Gastroesophageal sphincter (tissue), 4 donors: ENCODE results near the gene AP3S2. TPM values are rescaled to one million over a fixed set of nuclear protein-coding genes. Genes with fewer than 3 reads are reported as not detected.

Experiments
- ATAC-seq: fragments of 150-250 bp; one replicate; pipeline ENCODE4 v1.9.1; 2016; ENCODE audit warnings: mild to moderate bottlenecking, moderate library complexity
- H3K27ac ChIP-seq, 4 donors: fragments of 200-600 bp; sonication (generic) in 3 of 4; 1 replicate in 3 of 4; 2 replicates in 1 of 4; pipeline ENCODE4 v1.5.1; 2016 to 2019
- H3K27me3 ChIP-seq: fragments of 200-600 bp; sonication (generic); one replicate; pipeline ENCODE4 v1.5.1; 2019
- H3K36me3 ChIP-seq, 2 donors: fragments of 200-600 bp; sonication (generic); one replicate each; pipeline ENCODE4 v1.5.1; 2019; ENCODE audit warnings: control low read depth in 1 of 2
- H3K4me1 ChIP-seq, 3 donors: fragments of 200-600 bp; sonication (generic); 1 replicate in 2 of 3; 2 replicates in 1 of 3; pipeline ENCODE4 v1.5.1; 2016 to 2019; ENCODE audit warnings: control low read depth in 2 of 3
- H3K4me3 ChIP-seq, 2 donors: fragments of 200-600 bp; sonication (generic); one replicate each; pipeline ENCODE4 v1.5.1; 2019; ENCODE audit warnings: mild to moderate bottlenecking in 1 of 2, moderate library complexity in 1 of 2
- H3K9me3 ChIP-seq, 3 donors: fragments of 200-600 bp; sonication (generic); one replicate each; pipeline ENCODE4 v1.5.1; 2017 to 2019; ENCODE audit warnings: control low read depth in 2 of 3
- EP300 ChIP-seq: sonication (generic); formaldehyde crosslinking; IDR thresholded peaks from one replicate; pipeline ENCODE4 v1.6.1; 2017; ENCODE audit warnings: antibody characterized with exemption, mild to moderate bottlenecking
- POLR2A ChIP-seq, 2 donors: fragments of 450-650 bp; IDR thresholded peaks; one replicate each; pipeline ENCODE4 v1.6.1; 2017; ENCODE audit warnings: antibody characterized with exemption in 2 of 2, mild to moderate bottlenecking in 2 of 2, moderate library complexity in 1 of 2
- POLR2AphosphoS5 ChIP-seq: sonication (generic); formaldehyde crosslinking; IDR thresholded peaks from one replicate; pipeline ENCODE4 v1.6.1; 2017; ENCODE audit warnings: antibody characterized with exemption
- WGBS, 2 donors: methylation state at CpG; one replicate each; pipeline ENCODE4 v1.1.5; 2018; ENCODE audit warnings: low coverage in 1 of 2; 5-methylcytosine and 5-hydroxymethylcytosine counted together
- total RNA-seq, 4 donors: library from RNA; depleted of rRNA; stranded (reverse); fragments of >200 nt; gene quantifications; one replicate each; pipeline ENCODE4 v1.1.0, GENCODE V29; 2016
- TF ChIP-seq, protein P1 (sequence below), 4 experiments: fragments of 200-600 bp in 2 of 4; fragments of 450-650 bp in 2 of 4; sonication (generic) in 1 of 4; IDR thresholded peaks; one replicate each; pipeline ENCODE4 v1.5.1; 2017 to 2019; ENCODE audit warnings: antibody characterized with exemption in 4 of 4, mild to moderate bottlenecking in 2 of 4, moderate library complexity in 2 of 4

Gene AP3S2
- total RNA-seq, 4 donors from 2014 or later = 38.9 to 60.2 (median 46.2) TPM

GRCh38 chr15:89809787-89810148, 84.0 kb downstream of the AP3S2 start:
- Histone ChIP-seq H3K9me3 (no peaks in the 10 kb centered on the region), H3K27me3 (peaks cover 21% of the 10 kb centered on the region), H3K4me1 (peaks cover 0 to 20% (median 6%) of the 10 kb centered on the region in 3 donors), H3K4me3 (no peak overlapping the region), H3K36me3 (no peaks in the 10 kb centered on the region), H3K27ac (no peak overlapping the region)
- TF ChIP-seq, protein P1, sequence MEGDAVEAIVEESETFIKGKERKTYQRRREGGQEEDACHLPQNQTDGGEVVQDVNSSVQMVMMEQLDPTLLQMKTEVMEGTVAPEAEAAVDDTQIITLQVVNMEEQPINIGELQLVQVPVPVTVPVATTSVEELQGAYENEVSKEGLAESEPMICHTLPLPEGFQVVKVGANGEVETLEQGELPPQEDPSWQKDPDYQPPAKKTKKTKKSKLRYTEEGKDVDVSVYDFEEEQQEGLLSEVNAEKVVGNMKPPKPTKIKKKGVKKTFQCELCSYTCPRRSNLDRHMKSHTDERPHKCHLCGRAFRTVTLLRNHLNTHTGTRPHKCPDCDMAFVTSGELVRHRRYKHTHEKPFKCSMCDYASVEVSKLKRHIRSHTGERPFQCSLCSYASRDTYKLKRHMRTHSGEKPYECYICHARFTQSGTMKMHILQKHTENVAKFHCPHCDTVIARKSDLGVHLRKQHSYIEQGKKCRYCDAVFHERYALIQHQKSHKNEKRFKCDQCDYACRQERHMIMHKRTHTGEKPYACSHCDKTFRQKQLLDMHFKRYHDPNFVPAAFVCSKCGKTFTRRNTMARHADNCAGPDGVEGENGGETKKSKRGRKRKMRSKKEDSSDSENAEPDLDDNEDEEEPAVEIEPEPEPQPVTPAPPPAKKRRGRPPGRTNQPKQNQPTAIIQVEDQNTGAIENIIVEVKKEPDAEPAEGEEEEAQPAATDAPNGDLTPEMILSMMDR (IDR thresholded peaks at IDR 0.05) = no peak
- TF ChIP-seq EP300 (no peak), POLR2A (IDR thresholded peaks at IDR 0.05) (no peak), POLR2AphosphoS5 (no peak)
- no peak for ATAC-seq
- WGBS, 2 donors = 100% methylated on average over 3 to 5 of the region's 5 CpGs

- Histone ChIP-seq H3K4me3 (no peak overlapping the region), H3K27ac (no peak overlapping the region), H3K27me3 (peaks cover 15% of the 10 kb centered on the region), H3K9me3 (no peaks in the 10 kb centered on the region), H3K4me1 (peaks cover 0 to 15% (median under 1%) of the 10 kb centered on the region in 3 donors), H3K36me3 (no peaks in the 10 kb centered on the region)
- ATAC-seq = no peak
- no peak for TF ChIP-seq EP300
- no peak for TF ChIP-seq POLR2AphosphoS5
- no peak for TF ChIP-seq POLR2A (IDR thresholded peaks at IDR 0.05)
- TF ChIP-seq, protein P1 (IDR thresholded peaks at IDR 0.05) = no peak
- 29 to 57% methylated on average over 2 to 3 of the region's 8 CpGs for WGBS, 2 donors
These were observed 84.6 kb downstream of the AP3S2 start for GRCh38 chr15:89809093-89809786.

- Histone ChIP-seq H3K27ac (no peak overlapping the region), H3K4me1 (peaks cover 0 to 10% (median 0%) of the 10 kb centered on the region in 3 donors), H3K9me3 (no peaks in the 10 kb centered on the region), H3K36me3 (no peaks in the 10 kb centered on the region), H3K4me3 (no peak overlapping the region), H3K27me3 (peaks cover 11% of the 10 kb centered on the region)
- WGBS, 2 donors = 100% methylated on average over 1 of the region's 10 CpGs
- ATAC-seq = no peak
- TF ChIP-seq POLR2AphosphoS5 (no peak), POLR2A (IDR thresholded peaks at IDR 0.05) (no peak), EP300 (no peak)
- TF ChIP-seq, protein P1 (IDR thresholded peaks at IDR 0.05) = no peak
These were observed 85.5 kb downstream of the AP3S2 start for GRCh38 chr15:89808160-89808870.

GRCh38 chr15:89807689-89808088, 86.1 kb downstream of the AP3S2 start:
- Histone ChIP-seq H3K27me3 (peaks cover 5% of the 10 kb centered on the region), H3K4me3 (no peak overlapping the region), H3K36me3 (no peaks in the 10 kb centered on the region), H3K9me3 (no peaks in the 10 kb centered on the region), H3K4me1 (peaks cover 0 to 10% (median 0%) of the 10 kb centered on the region in 3 donors), H3K27ac (no peak overlapping the region)
- no peak for ATAC-seq
- WGBS, 2 donors = 91 to 98% methylated on average over 5 to 6 of the region's 6 CpGs
- TF ChIP-seq, protein P1 (IDR thresholded peaks at IDR 0.05) = no peak
- no peak for TF ChIP-seq POLR2AphosphoS5
- TF ChIP-seq EP300 = no peak
- TF ChIP-seq POLR2A (IDR thresholded peaks at IDR 0.05) = no peak
